ENCODE measurements around the gene TMEM132C.

The TMEM132C gene

GRCh38 chr12:128707488-128707887 is 440.5 kb downstream of the TMEM132C start:
- no peak for DNase-seq (ENCODE audit: low read depth in 2 of 2)

- DNase-seq (ENCODE audit: low read depth in 2 of 2): no peak
These were observed 441.8 kb downstream of the TMEM132C start for GRCh38 chr12:128708789-128709188.

- no peak for DNase-seq (ENCODE audit: low read depth in 2 of 2)
These were observed 442.7 kb downstream of the TMEM132C start for GRCh38 chr12:128709660-128710059.

GRCh38 chr12:128711486-128711885 is 444.5 kb downstream of the TMEM132C start:
- DNase-seq (ENCODE audit: low read depth in 2 of 2): no peak

- DNase-seq (ENCODE audit: low read depth in 2 of 2): no peak
These were observed 445.7 kb downstream of the TMEM132C start for GRCh38 chr12:128712622-128713021.

- DNase-seq (ENCODE audit: low read depth in 2 of 2): no peak
These were observed 448.5 kb downstream of the TMEM132C start for GRCh38 chr12:128715485-128715884.

- no peak for DNase-seq (ENCODE audit: low read depth in 2 of 2)
These were observed 457.6 kb downstream of the TMEM132C start for GRCh38 chr12:128724468-128725046.

- no peak for DNase-seq (ENCODE audit: low read depth in 2 of 2)
These were observed 459.9 kb downstream of the TMEM132C start for GRCh38 chr12:128726886-128727285.

GRCh38 chr12:128727461-128727860 is 460.5 kb downstream of the TMEM132C start:
- DNase-seq (ENCODE audit: low read depth in 2 of 2): no peak

- no peak for DNase-seq (ENCODE audit: low read depth in 2 of 2)
These were observed 461.0 kb downstream of the TMEM132C start for GRCh38 chr12:128727999-128728398.

- DNase-seq (ENCODE audit: low read depth in 2 of 2): no peak
These were observed 462.7 kb downstream of the TMEM132C start for GRCh38 chr12:128729628-128730121.

- no peak for DNase-seq (ENCODE audit: low read depth in 2 of 2)
These were observed 467.4 kb downstream of the TMEM132C start for GRCh38 chr12:128734371-128734770.

- no peak for DNase-seq (ENCODE audit: low read depth in 2 of 2)
These were observed 470.5 kb downstream of the TMEM132C start for GRCh38 chr12:128737292-128737966.

- DNase-seq (ENCODE audit: low read depth in 2 of 2): no peak
These were observed 476.9 kb downstream of the TMEM132C start for GRCh38 chr12:128743916-128744315.

- no peak for DNase-seq (ENCODE audit: low read depth in 2 of 2)
These were observed 479.1 kb downstream of the TMEM132C start for GRCh38 chr12:128745772-128746689.

- DNase-seq (ENCODE audit: low read depth in 2 of 2): no peak
These were observed 480.5 kb downstream of the TMEM132C start for GRCh38 chr12:128747441-128747840.

- no peak for DNase-seq (ENCODE audit: low read depth in 2 of 2)
These were observed 485.4 kb downstream of the TMEM132C start for GRCh38 chr12:128752386-128752785.

GRCh38 chr12:128753438-128753837 is 486.5 kb downstream of the TMEM132C start:
- DNase-seq (ENCODE audit: low read depth in 2 of 2): no peak

GRCh38 chr12:128754275-128754674 is 487.3 kb downstream of the TMEM132C start:
- no peak for DNase-seq (ENCODE audit: low read depth in 2 of 2)

- DNase-seq (ENCODE audit: low read depth in 2 of 2): no peak
These were observed 488.6 kb downstream of the TMEM132C start for GRCh38 chr12:128755566-128755965.
